Vagina (tissue), 2 donors: ENCODE measurements around the gene RASA3. TPM values are rescaled to one million over a fixed set of nuclear protein-coding genes. Genes with fewer than 3 reads are reported as not detected.
"Not testable (repeated sequence)": the region's sequence is repeated elsewhere in the genome, so short reads cannot be mapped to it uniquely, and the experiment has no call there.

ENCODE experiments used
- DNase-seq, 2 donors: peaks; one replicate each; pipeline ENCODE4 v3.0.0-alpha.2; 2017; ENCODE audit errors: extremely low spot score in 2 of 2
- H3K27ac ChIP-seq: fragments of 200-600 bp; sonication (generic); one replicate; pipeline ENCODE4 v1.5.1; 2019
- H3K27me3 ChIP-seq: fragments of 200-600 bp; sonication (generic); one replicate; pipeline ENCODE4 v1.5.1; 2019
- H3K36me3 ChIP-seq, 2 donors: fragments of 200-600 bp; sonication (generic); one replicate each; pipeline ENCODE4 v1.5.1; 2017 to 2019
- H3K4me1 ChIP-seq: fragments of 200-600 bp; sonication (generic); one replicate; pipeline ENCODE4 v1.5.1; 2019
- H3K4me3 ChIP-seq, 2 donors: fragments of 200-600 bp; sonication (generic); 1 replicate in 1 of 2; 2 replicates in 1 of 2; pipeline ENCODE4 v1.5.1; 2016 to 2019
- H3K9me3 ChIP-seq: fragments of 200-600 bp; sonication (generic); one replicate; pipeline ENCODE4 v1.5.1; 2019
- POLR2A ChIP-seq, 2 donors: fragments of 450-650 bp; IDR thresholded peaks; one replicate each; pipeline ENCODE4 v1.6.1; 2017; ENCODE audit warnings: antibody characterized with exemption in 2 of 2, mild to moderate bottlenecking in 2 of 2, moderate library complexity in 2 of 2
- POLR2AphosphoS5 ChIP-seq, 2 donors: sonication (generic); formaldehyde crosslinking; IDR thresholded peaks; one replicate each; pipeline ENCODE4 v1.9.0; 2017; ENCODE audit warnings: antibody characterized with exemption in 2 of 2, mild to moderate bottlenecking in 2 of 2, low read depth in 1 of 2; ENCODE audit not compliant: insufficient read depth in 1 of 2
- intact Hi-C: fragments of 100-400 bp; cut with DNase I; formaldehyde crosslinking; loops from one replicate; pipeline ENCODE4 v1.15.1; 2023
- total RNA-seq: library from RNA; depleted of rRNA; stranded (reverse); fragments of >200 nt; gene quantifications from one replicate; pipeline ENCODE4 v1.2.3, GENCODE V29; 2016
- TF ChIP-seq, protein P1 (sequence below), 3 experiments: fragments of 450-650 bp in 2 of 3; fragments of 200-600 bp in 1 of 3; sonication (generic) in 1 of 3; IDR thresholded peaks; one replicate each; pipeline ENCODE4 v1.5.1; 2017 to 2019; ENCODE audit warnings: antibody characterized with exemption in 3 of 3, mild to moderate bottlenecking in 2 of 3, moderate library complexity in 2 of 3

The RASA3 gene
- total RNA-seq, 1 donor from 2014 or later = 19.6 TPM

- no peaks in the 10 kb centered on the region for H3K9me3 ChIP-seq
- H3K4me1 ChIP-seq = peaks cover 38% of the 10 kb centered on the region
- no peaks in the 10 kb centered on the region for H3K27me3 ChIP-seq
- no peak overlapping the region for H3K27ac ChIP-seq
- no peaks in the 10 kb centered on the region for H3K36me3 ChIP-seq
- intact Hi-C loops = no loop called here
- TF ChIP-seq, protein P1, sequence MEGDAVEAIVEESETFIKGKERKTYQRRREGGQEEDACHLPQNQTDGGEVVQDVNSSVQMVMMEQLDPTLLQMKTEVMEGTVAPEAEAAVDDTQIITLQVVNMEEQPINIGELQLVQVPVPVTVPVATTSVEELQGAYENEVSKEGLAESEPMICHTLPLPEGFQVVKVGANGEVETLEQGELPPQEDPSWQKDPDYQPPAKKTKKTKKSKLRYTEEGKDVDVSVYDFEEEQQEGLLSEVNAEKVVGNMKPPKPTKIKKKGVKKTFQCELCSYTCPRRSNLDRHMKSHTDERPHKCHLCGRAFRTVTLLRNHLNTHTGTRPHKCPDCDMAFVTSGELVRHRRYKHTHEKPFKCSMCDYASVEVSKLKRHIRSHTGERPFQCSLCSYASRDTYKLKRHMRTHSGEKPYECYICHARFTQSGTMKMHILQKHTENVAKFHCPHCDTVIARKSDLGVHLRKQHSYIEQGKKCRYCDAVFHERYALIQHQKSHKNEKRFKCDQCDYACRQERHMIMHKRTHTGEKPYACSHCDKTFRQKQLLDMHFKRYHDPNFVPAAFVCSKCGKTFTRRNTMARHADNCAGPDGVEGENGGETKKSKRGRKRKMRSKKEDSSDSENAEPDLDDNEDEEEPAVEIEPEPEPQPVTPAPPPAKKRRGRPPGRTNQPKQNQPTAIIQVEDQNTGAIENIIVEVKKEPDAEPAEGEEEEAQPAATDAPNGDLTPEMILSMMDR (IDR thresholded peaks at IDR 0.05) = no peak
- TF ChIP-seq POLR2A (IDR thresholded peaks at IDR 0.05) (no peak), POLR2AphosphoS5 (IDR thresholded peaks at IDR 0.05; ENCODE audit: insufficient read depth in 1 of 2, low read depth in 1 of 2) (no peak)
- no peak for DNase-seq
- no peak overlapping the region for H3K4me3 ChIP-seq
Measured at GRCh38 chr13:114112826-114113322, 19.5 kb downstream of the RASA3 start.

GRCh38 chr13:114112231-114112825 lies 20.1 kb downstream of the RASA3 start:
- H3K9me3 ChIP-seq = no peaks in the 10 kb centered on the region
- no peak for TF ChIP-seq POLR2A (IDR thresholded peaks at IDR 0.05)
- TF ChIP-seq POLR2AphosphoS5 (IDR thresholded peaks at IDR 0.05; ENCODE audit: insufficient read depth in 1 of 2, low read depth in 1 of 2) = no peak
- TF ChIP-seq, protein P1 (IDR thresholded peaks at IDR 0.05) = no peak
- H3K27me3 ChIP-seq = no peaks in the 10 kb centered on the region
- intact Hi-C loops = no loop called here
- H3K27ac ChIP-seq = no peak overlapping the region
- H3K36me3 ChIP-seq = no peaks in the 10 kb centered on the region
- peaks cover 41% of the 10 kb centered on the region for H3K4me1 ChIP-seq
- no peak overlapping the region for H3K4me3 ChIP-seq
- DNase-seq = no peak

DNA sequence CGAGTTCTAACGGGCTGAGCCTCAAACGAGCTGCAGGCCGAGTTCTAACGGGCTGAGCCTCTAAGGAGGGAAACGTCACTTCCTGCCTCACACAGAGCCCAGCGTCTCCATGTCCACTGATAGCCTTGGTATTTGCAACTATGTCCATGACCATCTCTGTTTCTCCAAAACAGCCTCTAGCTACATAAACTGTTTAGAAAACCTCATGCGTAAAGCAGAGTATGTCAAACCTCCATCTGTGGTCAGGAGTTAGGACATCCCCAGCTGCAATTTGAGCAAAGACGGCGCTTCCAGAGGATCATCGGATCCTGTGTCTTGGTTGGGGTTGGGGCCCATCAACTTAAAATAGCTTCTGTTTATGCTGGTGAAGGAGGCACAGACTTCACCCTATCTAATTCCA lies 20.8 kb downstream of the RASA3 start:
- no peak for DNase-seq
- Histone ChIP-seq H3K4me1 (peaks cover 48% of the 10 kb centered on the region), H3K27me3 (no peaks in the 10 kb centered on the region), H3K36me3 (no peaks in the 10 kb centered on the region), H3K9me3 (no peaks in the 10 kb centered on the region), H3K4me3 (no peak overlapping the region), H3K27ac (no peak overlapping the region)
- TF ChIP-seq, protein P1 (IDR thresholded peaks at IDR 0.05) = no peak
- TF ChIP-seq POLR2AphosphoS5 (IDR thresholded peaks at IDR 0.05; ENCODE audit: insufficient read depth in 1 of 2, low read depth in 1 of 2) = no peak
- TF ChIP-seq POLR2A (IDR thresholded peaks at IDR 0.05) = no peak
- intact Hi-C loops = no loop called here

DNA sequence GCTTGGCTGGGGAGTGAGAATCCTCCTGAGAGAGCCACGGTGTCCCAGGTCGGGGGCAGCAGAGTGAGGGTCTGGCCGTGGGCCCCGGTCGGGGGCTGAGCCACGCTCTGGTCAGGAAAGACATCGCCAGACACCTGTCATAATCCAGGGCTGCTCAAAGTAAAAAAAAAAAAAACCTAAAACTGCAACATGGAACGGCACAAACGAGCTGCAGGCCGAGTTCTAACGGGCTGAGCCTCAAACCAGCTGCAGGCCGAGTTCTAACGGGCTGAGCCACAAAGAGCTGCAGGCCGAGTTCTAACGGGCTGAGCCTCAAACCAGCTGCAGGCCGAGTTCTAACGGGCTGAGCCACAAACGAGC lies 21.6 kb downstream of the RASA3 start:
- H3K27me3 ChIP-seq, intact Hi-C loops, H3K9me3 ChIP-seq, DNase-seq, H3K4me3 ChIP-seq, H3K27ac ChIP-seq, H3K36me3 ChIP-seq: not testable (repeated sequence)
- peaks cover 48% of the 10 kb centered on the region for H3K4me1 ChIP-seq

DNA sequence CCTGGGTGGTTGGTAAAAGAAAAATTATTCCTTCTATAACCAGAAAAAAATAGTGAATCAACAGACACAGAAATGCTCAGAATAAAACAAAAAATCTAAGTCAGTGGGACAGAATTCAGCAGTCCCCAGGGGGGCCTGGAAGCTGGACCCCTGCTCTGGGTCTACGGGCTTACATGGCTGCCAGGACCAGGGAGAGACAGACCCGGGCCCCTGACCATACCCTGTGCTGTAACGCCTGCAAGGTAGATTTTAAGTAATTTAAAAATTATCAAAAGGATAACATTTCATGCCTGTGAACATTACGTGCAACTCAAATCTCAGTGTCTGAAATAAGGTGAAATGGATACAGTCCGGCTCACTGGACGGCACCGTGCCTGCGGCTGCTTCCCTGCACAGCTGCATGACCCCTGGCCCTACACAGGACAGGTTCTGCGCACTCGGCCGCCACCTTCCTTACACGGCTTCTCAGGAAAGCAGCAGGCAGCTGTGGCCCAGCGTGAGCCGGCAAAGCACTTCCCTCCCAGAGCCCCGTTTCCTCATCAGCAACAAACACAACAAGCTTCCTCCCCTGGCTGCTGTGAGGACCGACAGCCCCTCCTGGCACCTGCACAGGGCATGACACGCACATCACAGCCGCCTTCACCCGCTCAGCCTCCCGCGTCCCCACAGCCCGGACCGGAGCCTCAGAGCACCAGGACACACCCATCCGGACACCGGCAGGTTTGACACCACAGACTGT lies 22.2 kb downstream of the RASA3 start:
- intact Hi-C loops = no loop called here
- H3K36me3 ChIP-seq = no peaks in the 10 kb centered on the region
- no peaks in the 10 kb centered on the region for H3K27me3 ChIP-seq
- H3K4me1 ChIP-seq = peaks cover 48% of the 10 kb centered on the region
- H3K4me3 ChIP-seq = no peak overlapping the region
- TF ChIP-seq POLR2A (IDR thresholded peaks at IDR 0.05) (no peak), POLR2AphosphoS5 (IDR thresholded peaks at IDR 0.05; ENCODE audit: insufficient read depth in 1 of 2, low read depth in 1 of 2) (no peak)
- TF ChIP-seq, protein P1 (IDR thresholded peaks at IDR 0.05) = no peak
- DNase-seq = no peak
- no peaks in the 10 kb centered on the region for H3K9me3 ChIP-seq
- no peak overlapping the region for H3K27ac ChIP-seq
